ENCODE data around the gene RIMBP2.
"Not testable (repeated sequence)": the region's sequence is repeated elsewhere in the genome, so short reads cannot be mapped to it uniquely, and the experiment has no call there.

RIMBP2 gene

GRCh38 chr12:130656411-130656810 lies 59.7 kb downstream of the RIMBP2 start:
- DNase-seq (ENCODE audit: low spot score) = no peak

DNA sequence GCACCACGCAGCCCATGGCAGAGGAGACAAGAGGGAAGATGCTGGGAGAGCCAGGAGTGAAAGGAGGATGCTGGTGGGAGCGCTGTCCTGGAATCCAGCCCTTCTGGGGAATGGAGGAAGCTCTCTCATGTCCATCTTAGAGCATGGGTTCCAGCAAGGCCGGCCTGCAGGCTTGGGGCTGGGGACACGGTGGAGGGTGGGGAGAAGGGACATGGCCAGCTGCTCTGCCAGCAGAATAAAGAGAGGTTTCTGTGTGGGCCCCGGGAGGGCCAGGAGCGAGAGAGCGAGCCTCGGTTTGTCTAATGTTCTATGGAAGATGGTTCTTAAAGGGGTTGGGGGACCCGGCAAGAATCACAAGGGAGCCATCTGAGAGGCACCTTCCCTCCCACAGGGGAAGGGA lies 60.2 kb downstream of the RIMBP2 start:
- no peak for DNase-seq (ENCODE audit: low spot score)

DNA sequence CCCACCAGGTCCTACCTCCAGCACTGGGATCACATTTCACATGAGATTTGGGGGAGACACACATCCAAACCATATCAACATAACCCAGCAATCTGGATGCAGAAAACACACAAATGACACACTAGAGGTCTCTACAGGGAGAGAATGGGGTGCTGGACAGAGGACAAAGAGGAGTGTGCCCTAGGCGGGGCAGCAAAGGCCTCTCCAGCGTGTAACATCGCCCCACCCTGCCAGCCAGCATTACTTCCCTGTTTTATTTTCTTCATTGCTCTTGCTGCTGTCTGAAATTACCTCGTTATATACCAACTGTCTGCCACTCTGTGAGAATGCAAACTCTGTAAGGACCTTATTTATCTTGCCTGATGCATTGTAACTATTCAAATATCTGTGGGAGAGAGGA lies 61.1 kb downstream of the RIMBP2 start:
- DNase-seq (ENCODE audit: low spot score) = no peak

DNA sequence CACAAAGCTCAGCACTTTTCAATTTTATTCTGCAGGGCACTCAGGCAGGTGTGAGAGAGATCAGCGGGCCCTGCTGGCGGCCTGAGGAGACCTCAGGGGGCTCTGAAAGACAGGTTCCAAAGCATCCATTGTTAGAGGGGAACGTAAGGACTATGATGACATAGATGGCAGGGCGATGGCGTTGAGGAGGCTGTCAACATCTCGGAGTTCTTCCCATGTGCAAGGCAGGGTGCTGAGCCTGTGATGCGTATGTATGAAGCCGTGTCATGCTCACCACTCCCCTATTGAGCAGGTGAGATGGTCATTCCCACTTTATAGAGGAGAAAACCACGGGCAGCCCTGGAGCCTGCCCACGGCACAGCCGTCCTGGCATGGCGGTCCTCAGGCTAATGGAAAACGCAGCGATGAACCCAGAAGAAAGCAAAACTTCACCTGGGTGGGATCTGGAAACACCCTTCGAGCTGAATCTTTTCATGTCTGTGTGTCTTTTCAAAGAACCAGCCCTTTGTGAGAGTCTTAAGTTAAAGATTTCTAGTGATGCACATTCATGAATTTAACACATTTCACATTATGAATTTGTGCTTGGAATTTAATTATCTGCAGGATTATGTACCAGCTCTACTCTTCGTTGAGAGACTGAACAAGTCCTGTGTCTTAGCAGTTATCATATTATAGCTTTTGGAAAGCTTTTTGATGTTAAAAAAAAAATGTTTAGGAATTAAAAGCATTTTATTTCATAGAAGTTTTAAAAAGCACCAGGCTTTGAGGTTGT lies 64.7 kb downstream of the RIMBP2 start:
- DNase-seq (ENCODE audit: low spot score) = no peak

DNA sequence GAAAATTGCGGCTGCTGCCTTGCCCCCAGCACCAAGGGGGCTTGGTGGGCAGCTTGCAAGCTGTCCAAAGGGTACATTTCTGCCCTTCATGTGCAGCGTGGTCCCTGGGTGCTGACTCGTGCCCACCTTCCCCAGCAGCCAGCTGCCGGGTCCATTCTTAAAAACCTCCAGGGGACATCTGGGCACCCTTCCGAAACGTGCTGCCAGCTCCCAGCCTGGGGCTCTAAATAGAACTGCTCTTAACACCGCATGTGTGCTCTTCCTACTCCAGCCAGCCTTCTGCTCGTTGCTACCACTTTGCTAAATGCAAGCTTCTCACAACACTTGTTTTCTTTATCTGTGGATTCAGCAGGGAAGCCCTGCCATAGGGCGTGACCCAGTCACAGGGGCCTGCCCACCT lies 66.0 kb downstream of the RIMBP2 start:
- no peak for DNase-seq (ENCODE audit: low spot score)

DNA sequence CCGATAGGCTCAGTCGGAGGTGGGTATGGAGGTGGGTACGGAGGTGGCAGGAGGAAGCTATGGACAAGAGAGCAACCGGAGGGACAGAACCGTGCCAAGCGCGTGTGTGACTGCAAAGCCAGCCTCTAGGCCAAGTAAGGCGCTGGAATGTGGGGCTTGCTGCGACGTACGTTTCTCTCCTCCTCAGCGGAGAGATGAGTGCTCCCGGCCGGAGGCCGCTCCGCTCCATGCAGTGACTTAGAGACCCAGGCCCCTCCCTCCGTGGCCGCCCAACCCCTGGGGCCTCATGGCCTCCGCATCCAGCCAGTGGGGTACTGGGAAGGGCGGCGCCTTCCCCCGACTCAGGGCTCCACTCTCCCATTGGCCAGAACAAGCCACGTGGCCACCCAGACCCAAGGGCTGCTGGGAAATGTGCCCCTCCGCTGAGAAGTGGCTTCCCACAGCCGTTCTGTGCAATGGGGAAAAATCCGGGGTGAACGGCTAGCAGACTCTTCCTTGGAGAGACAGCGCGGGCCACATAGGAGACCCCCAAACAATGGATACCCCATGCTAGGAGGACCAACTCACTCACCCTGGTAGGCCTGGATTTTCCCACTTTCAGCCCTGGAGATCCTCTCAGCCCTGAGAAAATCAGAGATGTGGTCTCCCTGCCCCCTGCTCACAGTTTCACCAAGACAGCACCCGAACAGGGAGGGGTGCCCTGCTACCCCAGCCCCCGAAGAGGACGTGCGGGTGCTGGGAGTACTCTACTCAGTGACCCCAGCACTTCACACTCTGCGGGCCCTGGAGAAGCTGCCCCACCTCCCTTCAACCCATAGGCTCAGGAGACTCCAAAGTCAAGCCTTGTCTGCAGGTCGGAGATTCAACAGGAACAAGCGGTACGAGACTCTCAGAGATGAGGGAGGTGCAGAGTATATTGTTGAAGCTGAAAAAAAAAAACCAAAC lies 66.7 kb downstream of the RIMBP2 start:
- no peak for DNase-seq (ENCODE audit: low spot score)

DNA sequence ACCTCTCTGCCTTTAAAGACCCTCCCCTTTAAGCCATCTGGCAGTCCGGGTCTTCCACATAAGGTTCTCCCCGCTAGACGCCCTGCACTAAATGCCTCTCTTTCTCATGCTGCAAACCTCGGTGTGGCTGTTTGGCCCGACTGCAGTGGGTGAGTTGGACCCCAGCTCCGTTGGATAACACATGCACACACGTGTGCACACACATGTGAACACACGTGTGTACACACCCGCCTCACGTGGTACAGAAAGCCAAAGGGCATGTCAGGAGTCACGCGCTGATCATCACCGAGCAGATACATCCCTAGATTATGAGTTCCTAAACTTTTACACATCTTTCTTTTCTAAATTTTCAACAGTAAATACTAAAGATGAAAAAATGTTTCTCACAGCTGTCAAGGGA lies 68.3 kb downstream of the RIMBP2 start:
- no peak for DNase-seq (ENCODE audit: low spot score)

DNA sequence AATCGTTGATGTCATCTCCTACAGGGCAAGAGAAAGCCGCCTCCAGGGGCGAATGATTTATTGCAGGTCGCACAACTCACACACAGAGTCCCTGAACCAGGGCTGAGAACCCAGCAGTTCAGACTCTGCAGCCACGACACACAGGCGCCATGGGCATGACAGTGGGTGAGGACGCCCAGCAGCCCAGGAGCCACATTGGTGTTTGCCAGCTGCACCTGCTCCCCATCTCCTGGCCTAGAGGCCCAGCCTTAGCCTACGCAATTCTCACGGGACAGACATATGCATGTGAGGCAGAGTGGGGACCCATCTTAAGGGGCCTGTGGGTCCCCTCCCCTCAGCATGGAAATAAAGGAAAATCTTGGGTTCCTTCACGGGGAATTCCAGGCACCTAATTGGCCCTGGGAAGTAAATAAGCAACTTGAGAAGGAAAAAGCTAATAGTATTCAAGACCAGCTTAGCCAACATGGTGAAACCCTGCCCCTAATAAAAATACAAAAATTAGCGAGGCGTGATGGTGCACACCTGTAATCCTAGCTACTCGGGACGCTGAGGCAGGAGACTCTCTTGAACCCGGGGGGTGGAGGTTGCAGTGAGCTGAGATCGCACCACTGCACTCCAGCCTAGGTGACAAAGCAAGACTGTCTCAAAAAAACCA lies 69.3 kb downstream of the RIMBP2 start:
- DNase-seq (ENCODE audit: low spot score) = no peak

DNA sequence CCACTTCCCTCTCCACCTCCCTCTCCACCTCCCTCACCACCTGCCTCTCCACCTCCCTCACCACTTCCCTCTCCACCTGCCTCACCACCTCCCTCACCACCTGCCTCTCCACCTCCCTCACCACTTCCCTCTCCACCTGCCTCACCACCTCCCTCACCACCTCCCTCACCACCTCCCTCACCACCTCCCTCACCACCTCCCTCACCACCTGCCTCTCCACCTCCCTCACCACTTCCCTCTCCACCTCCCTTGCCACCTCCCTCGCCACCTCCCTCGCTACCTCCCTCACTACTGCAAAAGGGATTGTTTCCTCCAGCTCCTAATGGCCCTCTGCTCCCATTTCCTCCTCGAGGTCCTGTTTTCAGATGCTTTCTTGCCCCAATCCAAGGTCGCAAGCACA lies 69.9 kb downstream of the RIMBP2 start:
- not testable (repeated sequence) for DNase-seq (ENCODE audit: low spot score)

DNA sequence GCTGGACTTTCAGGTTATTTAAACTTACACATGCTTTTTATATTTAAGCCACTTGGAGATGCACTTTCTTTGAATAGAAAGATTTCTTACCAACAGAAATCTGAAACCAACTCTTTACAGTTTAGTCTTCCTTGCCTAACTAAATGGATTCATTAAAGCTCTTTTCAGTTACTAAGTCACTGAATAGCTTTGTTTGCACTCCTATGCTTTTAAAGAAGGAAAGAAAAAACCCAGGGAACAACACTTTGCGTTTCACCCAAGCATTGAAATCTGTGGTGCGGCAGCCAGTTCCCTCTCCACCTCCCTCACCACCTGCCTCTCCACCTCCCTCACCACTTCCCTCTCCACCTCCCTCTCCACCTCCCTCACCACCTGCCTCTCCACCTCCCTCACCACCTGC lies 70.3 kb downstream of the RIMBP2 start:
- DNase-seq (ENCODE audit: low spot score) = no peak

GRCh38 chr12:130644566-130644965 lies 71.5 kb downstream of the RIMBP2 start:
- no peak for DNase-seq (ENCODE audit: low spot score)

DNA sequence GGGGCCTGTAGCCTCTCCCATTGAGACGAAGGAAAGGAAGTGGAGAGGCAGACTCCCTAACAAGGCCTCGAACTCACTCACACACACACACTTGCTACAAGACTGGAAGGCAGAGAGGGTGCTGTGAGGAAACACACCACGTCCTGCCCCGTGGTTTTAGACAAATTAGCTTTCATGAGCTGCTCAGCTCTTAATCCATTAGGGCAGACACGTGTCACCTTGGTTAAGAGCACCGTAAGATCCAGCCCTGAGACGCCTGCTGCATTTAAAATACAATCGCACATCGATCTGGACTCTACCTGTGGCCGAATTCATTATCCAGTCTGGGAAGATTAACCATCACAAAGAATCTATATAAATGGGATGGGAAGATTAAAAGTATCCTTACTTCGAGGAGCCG lies 72.0 kb downstream of the RIMBP2 start:
- no peak for DNase-seq (ENCODE audit: low spot score)

GRCh38 chr12:130642856-130643255 lies 73.2 kb downstream of the RIMBP2 start:
- DNase-seq (ENCODE audit: low spot score) = no peak

GRCh38 chr12:130641533-130642184 lies 74.4 kb downstream of the RIMBP2 start:
- no peak for DNase-seq (ENCODE audit: low spot score)

DNA sequence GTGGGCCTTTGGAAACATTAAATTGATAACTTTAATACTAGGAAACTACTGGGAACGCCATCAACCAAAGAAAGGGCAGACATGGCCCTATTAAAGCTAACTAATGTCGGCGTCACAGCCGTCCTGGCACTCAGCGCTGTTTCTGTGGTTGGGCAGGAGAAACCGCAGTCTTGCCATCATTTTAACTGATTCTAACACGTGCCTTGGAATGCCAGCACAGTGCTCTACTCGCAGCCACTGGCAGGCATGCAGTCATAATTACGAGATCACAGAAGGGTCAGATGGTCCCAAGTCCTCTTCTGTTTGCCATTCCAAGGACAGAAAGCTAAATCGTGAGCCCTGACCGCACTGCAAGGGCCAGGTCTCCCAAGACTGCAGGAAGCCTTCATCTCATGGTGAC lies 75.2 kb downstream of the RIMBP2 start:
- DNase-seq (ENCODE audit: low spot score) = no peak

DNA sequence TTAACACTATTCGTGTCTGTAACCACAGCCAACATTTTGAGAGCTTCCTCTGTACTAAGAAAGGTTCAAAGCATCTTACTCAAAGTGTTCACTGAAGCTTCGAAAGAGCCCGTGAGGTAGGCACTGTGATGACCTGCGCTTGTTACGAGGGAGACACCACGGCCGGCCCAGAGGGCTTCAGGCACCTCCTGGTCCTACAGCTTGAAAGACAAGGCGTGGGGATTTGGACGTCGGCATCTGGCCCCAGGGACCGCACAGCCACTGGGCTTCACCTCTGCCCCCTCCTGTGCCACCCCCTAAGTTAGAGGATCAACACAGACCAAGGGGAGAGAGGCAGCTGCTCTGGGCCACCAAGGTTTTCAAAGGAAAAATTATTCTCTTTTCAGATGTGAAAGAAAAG lies 75.6 kb downstream of the RIMBP2 start:
- DNase-seq (ENCODE audit: low spot score) = no peak

GRCh38 chr12:130639476-130640424 lies 76.3 kb downstream of the RIMBP2 start:
- no peak for DNase-seq (ENCODE audit: low spot score)

- DNase-seq (ENCODE audit: low spot score) = no peak
Observed at GRCh38 chr12:130636370-130636769, 79.7 kb downstream of the RIMBP2 start.

GRCh38 chr12:130634866-130635265 lies 81.2 kb downstream of the RIMBP2 start:
- DNase-seq (ENCODE audit: low spot score) = no peak

DNA sequence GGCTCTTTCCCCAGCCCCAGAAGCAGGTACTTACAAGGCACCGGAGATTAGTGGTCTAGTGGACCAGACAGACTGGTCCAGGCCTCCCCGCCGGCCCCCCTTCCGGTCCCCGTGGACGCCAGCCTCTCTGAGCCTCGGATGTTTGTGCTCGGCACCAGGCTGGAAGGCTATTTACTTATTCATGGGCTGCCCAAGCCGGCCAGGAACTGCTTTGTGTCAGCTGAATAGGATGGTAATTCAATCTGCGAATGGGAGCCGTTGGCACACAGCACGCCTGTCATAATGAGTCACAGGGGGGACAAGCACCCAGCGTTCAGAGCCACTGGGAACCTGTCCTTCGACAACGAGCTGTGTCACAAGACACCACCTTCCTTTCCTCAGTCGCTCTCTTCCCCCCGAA lies 82.3 kb downstream of the RIMBP2 start:
- no peak for DNase-seq (ENCODE audit: low spot score)

- DNase-seq (ENCODE audit: low spot score) = no peak
Observed at GRCh38 chr12:130632642-130633041, 83.5 kb downstream of the RIMBP2 start.

Data from AG08395 (cell line).